ENCODE results near the gene KLK10.

Gene KLK10

DNA sequence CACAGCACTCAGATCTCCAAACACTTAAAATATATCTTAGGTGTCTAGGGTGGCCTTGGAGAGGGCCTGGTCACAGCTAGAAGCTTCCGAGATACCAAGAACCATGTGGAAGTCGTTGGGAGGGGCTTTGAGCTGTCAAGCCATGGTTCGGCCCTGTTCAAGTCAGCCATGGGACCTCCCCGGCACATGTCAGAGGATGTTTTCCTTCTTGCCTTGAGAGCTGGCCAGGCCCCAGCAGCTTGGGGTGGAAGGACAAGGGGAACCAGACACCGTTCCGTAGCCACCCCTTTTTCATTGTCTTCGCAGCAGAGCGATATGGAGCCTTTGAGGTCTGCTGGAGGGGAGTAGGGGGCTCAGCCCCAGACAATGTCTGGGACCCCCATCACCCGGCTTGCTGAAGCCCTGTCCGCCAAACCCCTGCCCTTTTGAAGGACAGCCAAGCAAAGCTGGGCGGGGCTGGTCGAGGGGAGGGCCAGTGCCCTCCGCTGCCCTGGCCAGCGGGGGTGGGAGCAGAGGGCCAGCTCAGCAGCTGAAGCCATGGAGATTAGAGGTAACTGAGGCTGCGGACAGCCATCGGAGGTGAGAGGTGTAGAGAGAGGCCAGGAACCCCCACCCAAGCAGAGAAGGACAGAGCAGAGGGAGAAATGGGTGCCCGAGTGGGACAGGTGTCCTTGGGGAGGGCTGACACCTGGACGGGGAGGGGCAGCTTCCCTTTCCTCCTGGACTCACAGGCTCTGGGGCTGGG, 6.5 kb upstream of the KLK10 start:
- no peak for DNase-seq

DNA sequence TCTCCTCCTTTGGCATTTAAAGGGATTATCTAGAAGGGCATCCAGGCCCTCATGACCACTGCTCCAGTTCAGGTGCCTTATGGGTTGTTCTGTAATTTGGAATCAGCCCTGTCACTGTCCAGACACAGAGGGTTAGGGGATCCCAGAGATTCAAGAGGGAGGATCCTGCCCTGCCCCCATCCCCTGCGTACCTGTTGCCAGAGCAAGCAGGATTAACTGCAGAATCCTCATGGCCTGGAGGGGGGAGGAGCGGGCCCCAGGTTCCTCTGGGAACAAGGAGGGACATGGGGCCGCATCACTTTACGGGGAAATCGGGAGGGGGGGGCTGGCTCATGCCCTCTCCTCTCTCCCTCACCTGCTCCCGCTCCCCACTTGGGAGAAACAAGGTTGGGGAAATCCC, 5.9 kb upstream of the KLK10 start:
- DNase-seq, result no peak

DNA sequence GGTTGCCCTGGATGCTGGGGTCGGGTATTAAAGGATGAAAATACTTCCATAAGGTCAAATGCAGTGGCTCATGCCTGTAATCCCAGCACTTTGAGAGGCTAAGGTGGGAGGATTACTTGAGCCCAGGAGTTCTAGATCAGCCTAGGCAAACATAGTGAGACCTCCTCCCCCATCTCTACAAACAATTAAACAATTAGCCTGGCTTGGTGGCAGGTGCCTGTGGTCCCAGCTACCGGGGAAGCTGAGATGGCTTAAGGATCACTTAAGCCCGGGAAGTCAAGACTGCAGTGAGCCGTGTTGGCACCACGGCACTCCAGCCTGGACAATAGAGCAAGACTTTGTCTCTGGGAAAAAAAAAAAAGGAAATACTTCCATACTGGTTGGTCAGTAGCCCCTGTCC, 5.4 kb upstream of the KLK10 start:
- no peak for DNase-seq

DNA sequence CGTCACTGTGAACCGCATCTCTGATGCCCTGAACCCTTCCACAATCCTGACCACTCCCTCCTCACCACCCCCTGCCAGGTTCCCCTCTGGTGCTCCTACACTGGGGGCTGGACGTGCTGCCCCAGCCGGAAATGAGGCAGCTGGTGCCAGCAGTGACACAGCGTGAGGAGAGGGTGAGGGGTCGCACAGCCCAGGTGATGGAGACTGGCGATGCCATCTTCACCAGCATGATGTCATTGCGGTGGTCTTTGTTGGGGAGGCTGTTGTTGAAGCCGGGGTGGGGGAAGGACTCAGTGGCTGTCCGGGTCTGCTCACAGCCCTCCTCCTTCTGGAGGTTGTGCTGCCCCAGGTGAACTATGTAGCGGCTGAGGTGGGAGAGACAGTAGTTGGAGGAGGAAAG, 4.4 kb upstream of the KLK10 start:
- no peak for DNase-seq

DNA sequence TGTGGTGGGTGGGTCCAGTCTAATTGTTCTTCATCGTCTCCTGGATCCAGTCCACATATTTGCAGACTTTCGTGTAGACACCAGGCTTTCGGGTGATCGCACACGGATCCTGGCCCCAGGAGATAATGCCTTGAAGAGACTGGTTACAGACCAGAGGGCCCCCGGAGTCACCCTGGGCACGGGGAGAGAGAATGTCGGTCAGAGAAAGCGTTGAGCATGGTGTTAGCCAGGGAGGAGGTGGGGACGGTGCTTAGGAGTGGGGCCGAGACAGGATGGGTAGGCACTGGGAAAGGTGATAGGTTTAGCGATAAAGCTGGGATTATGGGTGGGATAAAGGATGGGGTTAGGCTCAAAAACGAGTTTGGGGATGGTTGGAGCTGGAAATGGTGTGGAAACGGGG, 3.0 kb upstream of the KLK10 start:
- DNase-seq, result no peak

DNA sequence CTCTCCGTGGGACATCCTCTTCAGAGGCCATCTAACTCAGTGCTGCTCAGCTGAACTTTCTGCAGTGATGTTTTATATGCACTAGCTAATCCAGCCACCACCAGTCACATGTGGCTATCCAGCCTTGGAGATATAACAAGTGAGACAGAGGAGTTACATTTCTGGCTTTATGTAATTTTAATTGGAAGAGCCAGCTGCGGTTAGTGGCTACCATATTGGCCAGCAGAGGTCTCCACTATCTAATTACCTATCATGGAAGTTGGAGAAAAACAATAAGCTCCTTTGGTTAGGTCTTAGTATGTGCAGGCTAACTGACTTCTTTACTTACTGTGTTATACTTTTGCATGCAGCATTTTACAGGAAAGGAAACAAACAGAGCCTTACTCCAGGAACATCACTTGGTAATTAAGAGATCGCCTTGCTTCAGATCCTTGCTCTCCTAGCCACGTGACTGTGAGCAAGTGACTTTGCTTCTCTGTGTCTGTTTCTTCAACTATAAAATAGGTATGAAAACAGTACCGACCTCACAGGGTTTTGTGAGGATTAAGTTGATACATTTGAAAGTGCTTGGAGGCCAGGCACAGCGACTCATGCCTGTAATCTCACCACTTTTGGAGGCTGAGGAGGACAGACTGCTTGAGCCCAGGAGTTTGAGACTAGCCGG, 1.6 kb upstream of the KLK10 start:
- DNase-seq, result no peak

DNA sequence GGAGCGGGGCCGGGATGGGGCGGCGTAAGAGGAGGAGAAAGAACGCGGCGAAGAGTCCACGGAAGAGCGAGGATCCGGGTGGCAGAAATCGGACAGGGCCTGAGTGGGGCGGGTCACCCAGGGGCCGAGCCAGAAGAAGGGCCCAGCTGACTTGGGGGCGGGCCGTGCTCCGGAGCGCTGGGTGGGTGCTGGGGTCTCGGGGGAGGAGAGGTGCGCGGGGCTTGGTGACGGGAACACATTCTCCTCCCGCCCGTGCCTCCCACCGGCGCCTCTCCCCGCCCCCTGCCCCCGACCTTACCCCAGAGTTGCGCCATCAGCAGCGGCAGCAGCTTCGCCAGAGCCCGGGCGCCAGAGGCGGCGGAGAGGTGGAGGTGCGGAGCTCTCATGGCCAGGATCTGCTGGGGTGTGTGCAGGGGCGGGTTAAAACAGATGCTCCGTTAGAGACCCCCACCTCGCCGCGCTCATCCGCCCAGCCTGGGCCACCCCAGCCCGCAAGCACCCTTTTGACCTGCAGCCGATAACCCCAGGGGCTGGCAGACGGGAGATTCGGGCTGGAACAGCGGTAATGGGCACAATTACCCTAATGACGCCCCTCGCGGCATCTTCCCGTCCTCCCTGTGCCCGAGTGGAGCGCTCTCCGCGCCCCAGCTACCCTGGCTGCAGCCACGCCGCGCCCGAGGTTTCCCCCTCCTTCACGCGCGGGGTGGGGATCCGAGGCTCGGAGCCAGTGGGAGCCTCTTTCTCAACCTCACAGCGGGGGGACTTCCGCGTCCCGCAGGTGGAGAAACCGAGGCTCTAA, 565 bp downstream of the KLK10 start:
- no peak for DNase-seq

DNA sequence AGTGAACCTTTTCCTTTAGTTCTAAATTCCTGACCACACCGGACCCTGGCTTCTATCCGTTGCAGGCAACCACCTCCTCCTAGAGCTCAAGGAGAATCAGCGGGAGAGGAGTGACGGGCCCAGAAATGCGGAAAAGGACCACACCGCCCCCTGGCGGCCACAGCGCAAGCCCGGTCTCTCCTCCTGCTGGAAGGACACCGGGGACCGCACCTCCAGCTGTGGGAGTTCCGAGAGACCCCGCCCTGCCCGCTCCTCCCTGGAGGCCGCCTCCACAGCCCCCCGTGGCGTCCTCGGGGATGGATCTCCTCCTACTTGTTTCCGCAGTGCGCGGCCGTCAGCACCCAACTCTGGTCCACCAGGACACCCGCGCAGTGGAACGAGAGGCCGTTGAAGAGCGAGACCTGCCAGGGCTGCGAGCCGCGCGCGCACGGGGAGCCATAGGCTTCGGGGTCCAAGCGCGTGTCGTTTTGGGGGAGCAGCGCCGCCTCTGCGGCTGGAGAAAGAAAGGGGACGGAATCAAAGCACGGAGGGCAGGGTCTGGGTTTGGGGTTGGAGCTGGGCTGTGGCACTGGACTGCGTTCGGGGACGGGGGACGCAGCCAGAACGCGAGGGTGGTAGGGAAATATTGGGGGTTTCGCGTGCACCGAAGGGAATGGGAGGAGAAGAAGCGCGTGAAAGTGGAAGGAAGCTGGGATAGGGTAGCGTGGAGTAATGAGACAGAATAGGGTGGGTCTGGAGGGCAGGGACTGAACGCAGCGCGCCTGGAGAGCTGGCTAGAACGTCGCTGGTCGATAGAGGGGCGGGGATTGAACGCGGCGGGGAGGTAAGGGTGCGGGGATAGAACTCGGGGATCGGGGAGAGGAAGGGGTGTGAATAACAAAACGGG, 2.5 kb downstream of the KLK10 start:
- peak; percentile 37 for DNase-seq

DNA sequence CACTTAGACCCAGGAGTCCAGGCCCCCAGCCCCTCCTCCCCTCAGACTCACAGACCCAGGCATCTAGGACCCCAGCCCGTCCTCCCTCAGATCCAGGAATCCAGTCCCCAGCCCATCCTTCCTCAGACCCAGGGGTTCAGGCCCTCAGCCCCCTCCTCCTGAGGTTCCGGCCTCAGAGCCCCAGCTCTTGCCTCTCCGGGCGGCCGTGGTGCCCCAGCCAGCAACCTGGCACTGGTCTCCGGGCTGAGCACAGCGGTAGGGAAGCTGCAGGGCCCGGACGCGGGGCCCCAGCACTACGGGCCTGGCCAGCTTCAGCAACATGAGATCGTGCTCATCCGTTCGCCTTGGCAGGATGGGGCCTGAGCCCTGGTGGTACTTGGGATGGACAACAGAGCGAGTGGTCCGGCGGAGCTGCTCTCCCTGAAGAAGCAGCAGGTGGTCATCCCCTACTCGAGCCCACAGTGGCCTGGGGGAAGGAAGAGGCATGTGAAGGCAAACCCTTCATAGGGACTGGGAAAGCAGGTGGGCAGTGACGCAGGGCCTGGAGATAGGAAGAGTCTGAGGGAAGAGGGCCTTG, 3.7 kb downstream of the KLK10 start:
- no peak for DNase-seq

DNA sequence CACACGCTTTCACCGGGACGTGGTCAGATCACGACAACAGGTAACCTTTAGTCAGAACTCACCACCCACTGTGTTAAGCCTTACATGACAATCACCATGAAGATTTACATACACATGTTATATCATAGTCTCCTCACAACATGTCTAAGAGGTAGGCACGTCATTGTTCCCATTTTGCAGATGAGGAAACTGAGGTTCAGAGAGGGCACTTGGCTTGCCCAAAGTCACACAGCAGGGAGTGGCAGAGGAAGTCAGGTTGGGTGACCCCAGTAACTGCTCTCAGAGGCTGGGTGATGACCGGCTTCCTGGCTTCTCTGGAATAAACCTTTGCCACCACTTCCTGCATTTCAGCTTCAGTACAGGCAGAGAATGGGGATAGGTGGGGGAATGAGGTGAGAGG, 5.3 kb downstream of the KLK10 start:
- no peak for DNase-seq

DNA sequence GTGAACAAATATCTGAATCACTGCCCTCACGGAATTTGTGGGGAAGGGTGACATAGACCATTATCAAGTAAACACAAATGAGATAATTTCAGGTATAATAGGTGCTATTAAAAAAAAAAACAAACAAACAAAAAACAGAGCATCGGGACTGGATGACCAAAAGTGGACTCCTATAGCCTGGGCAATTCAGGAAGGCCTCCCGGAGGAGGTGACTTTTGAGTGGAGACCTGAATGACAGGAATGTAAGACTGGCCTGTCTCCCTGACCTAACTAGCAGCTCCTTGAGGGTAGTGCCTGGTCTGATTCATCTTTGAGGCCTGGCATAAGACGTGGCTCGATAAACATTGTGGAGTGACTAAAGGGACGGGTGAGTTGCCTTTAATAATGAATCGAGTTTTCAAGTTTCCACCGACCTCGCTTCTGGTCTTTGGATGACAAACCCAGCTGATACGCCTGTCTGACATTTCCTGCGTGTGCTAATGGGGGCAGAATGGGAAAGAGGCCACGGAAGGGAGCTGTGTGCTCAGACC, 6.8 kb downstream of the KLK10 start:
- DNase-seq, result no peak

DNA sequence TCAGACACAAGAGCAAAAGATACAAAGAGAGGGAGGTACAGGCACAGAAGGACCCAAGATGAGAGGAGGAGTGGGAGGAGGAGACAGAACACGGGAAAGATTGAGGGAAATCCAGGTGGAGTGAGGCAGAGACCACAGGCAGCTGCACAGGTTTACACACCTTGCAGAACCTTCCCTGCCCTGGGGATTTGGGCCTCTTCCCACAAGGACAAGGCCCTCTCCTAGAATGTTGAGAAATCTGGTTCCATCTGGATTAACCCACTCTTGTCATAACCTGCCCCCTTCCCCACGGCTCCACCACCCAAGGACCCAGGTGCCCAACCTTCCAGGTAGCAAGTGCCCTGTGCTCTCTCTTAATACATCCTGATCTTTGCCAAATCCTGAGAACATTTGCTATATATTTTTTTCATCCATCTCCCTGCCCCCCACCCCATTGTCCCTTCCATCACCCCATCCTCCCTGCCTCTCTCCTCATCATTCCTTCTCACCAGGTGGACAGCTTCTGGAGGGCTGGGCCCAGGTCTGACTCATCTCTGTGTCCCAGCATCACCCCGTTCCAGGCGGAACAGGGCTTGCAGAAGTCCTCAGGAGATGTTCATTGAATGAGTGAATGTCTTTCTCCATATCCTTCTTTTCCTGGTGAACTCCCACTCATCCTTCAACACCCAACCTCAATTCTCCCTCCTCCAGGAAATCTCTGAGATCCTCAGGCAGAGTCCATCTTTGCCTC, 9.3 kb downstream of the KLK10 start:
- DNase-seq, result no peak

DNA sequence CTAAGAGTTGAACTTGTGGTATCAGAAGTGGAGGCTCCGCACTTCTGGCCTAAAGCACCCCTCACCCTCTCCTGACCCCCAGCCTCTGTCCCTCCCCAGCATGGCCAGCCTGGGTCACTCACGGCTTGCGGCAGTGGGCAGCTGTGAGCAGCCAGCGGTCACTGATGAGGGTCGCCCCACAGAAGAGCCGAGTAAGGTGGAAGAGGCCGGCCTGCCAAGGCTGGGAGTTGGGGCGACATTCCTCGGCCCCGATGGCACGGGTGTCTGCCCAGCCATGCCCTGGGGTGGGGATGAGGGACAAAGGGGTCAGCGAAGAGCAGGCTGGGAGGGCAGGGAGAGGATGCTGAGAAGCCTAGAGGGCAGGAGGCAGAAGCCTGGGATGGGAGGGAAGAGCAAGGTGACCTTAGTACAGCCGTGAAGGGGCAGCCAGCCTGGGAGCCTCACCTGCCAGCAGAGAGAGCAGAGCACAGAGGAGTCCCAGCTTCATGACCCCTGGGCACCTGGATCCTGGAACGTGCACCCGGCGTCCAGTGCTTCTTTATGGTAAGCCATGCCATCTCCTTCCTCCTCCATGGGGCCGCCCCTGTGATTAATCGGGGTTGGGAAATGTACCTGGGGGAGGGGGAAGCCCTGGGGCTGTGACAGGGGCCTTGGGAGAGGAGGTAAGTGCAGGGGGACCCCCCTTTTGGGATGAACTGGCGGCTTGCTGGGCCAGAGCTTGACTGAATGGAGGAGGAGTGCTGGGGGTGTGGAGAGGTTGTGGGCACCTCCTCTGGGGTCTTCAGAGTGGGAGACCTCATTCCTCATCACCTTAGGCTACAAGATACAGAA, 10.2 kb downstream of the KLK10 start:
- no peak for DNase-seq

DNA sequence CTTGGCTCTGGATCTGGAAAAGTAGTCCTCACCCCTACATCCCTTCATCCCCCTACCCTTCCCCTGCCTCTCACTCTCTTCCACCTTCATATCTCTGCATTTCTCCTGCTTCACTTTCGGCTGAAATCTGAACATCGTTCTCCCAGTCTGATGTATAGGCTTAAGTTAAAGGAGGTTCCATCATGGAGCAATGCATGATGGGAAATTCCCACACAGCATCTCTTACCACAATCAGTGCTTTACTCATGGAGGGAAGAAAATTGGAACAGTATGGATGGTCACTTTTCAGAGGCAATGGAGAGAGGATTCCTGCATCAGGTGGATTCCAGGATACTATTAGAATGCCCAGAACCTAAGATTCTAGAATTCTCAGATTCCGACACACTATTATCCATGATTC, 12.0 kb downstream of the KLK10 start:
- DNase-seq, result no peak

DNA sequence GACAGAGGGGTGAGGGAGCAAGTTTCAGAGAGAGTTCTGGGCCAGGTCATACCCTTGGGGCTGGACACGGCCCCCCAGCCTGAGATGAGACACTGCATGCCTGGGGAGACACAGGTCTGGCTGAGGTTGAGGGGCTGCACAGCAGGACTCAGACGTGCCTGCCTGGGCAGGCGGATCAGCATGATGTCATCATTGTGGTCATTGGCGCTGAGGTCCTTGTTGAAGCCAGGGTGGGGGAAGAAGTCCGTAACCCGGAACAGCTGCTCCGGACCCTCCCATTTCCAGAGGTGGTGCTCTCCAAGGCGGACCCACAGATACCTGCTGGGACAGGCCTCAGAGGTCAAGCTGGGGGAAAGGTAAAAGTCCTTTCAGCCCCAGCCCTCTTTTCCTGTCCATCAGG, 13.1 kb downstream of the KLK10 start:
- no peak for DNase-seq

DNA sequence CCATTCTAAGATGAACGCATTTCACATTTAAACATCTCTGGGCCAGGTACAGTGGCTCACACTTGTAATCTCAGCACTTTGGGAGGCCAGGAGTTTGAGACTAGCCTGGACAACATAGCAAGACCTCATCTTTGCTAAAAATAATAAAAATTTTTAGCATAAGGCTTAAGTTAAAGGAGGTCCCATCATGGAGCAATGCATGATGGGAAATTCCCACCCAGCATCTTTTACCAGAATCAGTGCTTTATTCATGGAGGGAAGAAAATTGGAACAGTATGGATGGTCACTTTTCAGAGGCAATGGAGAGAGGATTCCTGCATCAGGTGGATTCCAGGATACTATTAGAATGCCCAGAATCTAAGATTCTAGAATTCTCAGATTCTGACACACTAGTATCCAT, 14.3 kb downstream of the KLK10 start:
- no peak for DNase-seq

DNA sequence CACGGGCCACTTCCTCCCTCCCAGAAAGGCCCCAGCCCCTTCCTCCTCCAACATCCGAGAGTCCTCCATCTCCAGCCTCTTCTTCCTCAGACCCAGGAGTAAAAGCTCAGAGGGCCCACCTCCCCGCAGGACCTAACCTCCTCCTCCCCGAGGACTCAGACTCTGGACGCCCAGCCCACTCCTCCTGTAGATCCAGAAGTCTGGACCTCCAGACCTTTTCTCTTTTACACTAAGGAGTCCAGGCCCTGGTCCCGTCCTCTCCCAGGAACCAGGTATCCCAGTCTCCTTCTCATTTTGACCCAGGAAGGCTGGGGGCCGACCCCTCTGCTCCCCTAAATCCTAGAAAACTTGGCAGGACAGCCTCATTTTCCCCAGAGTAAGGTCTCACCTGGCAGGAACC, 16.2 kb downstream of the KLK10 start:
- DNase-seq, result no peak

DNA sequence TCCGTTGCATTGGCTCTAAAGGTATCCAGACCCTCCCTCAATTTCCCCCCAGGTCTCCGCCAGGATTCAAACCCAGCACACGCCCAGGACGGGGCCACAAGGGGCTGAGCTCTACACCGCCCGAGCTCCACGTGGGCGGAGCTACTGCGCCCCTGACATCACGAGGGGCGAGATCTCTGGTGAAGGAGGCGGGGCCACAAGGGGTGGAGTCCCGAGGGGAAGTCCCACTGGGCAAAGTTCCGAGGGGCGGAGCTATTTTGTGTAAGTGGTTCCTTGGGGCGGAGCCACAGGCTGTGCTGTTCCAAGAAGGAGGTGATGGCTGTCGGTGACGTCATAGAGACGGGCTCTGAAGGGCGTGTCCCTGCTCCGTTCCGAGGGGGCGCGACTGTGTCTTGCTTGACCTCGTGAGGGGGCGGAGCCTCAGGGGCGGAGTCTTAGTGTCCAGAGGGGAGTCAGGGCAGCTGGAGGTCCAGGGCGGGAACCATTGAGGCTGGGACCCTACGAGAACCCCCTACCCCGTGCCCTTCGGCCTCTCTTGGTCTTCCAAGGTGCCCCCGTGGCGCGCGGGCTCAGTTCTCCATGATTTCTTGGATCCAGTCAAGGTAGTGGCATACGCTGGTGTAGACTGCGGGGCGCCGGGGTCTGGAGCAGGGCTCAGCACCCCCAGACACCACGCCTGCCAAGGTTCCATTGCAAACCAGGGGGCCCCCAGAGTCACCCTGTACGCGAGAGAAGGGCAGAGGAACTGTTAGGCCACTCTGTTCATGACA, 16.8 kb downstream of the KLK10 start:
- DNase-seq, result no peak

DNA sequence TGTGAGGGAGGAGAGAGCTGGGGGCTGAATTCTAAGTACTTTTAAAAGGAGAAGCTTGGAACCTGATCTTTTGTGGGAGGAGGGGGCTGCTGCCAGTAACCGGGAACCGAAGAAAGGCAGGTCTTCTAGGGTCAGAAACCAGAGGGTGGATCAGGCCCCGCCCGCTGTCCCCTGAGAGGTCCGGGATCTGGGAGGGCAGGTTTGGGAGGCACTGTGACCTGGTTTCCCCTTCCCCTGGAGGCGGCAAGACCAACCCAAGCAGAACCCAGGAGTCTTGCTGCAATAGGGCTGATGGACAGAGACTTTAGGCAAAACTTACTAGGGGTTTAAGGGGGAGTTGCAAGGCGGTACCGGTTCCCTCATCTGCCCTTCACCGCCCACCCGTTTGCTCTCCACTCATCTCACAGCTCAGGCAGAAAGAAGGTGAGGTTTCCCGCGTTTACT, 17.4 kb downstream of the KLK10 start:
- no peak for DNase-seq

DNA sequence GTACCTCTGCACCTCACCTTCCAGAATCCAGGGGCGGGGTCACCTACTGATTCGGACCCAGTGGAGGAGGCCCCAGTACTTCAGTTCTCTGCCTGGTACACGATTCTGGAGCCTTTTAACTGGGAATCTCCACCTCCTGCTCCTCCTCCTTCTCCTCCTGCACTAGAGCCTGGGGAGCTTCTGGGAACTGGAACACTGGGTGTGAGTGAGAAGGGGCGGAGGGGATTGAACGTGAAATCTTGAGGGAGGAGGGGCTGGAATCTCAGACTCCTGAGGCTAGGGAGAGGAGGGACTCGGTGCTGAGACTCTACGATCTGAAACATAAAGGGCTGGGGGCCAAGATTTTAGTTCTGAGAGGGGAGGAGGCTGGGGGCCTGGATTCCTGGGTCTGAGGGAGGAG, 18.0 kb downstream of the KLK10 start, which contains the start of gene KLK8:
KLK8 (minus strand) TSS at position 90 of the 400 bp plus-strand sequence. CDS start 437 bp downstream, outside the sequence.
- no peak for DNase-seq
